Measurements from ENCODE around the gene EML3.
"Not testable (repeated sequence)": the region's sequence is repeated elsewhere in the genome, so short reads cannot be mapped to it uniquely, and the experiment has no call there.

Gene EML3

GRCh38 chr11:62571493-62571892, 41.1 kb downstream of the EML3 start:
- not testable (repeated sequence) for DNase-seq

GRCh38 chr11:62570903-62571302, 41.7 kb downstream of the EML3 start:
- DNase-seq: not testable (repeated sequence)

GRCh38 chr11:62569611-62570010, 43.0 kb downstream of the EML3 start:
- no peak for DNase-seq

- DNase-seq: no peak
Observed at GRCh38 chr11:62567018-62567633, 45.4 kb downstream of the EML3 start.

GRCh38 chr11:62566247-62566646, 46.3 kb downstream of the EML3 start:
- no peak for DNase-seq

- no peak for DNase-seq
Observed at GRCh38 chr11:62565100-62565802, 47.3 kb downstream of the EML3 start.

GRCh38 chr11:62561677-62562230, 50.8 kb downstream of the EML3 start:
- DNase-seq: not testable (repeated sequence)

GRCh38 chr11:62560566-62561103, 51.9 kb downstream of the EML3 start:
- DNase-seq: peak; percentile 9 to 21

GRCh38 chr11:62559626-62560025, 52.9 kb downstream of the EML3 start:
- DNase-seq: not testable (repeated sequence)

- no peak for DNase-seq
Observed at GRCh38 chr11:62559204-62559603, 53.4 kb downstream of the EML3 start.

- no peak for DNase-seq
Observed at GRCh38 chr11:62558669-62559068, 53.9 kb downstream of the EML3 start.

- DNase-seq: no peak
Observed at GRCh38 chr11:62556875-62557631, 55.5 kb downstream of the EML3 start.

- peak; percentile 18 to 25 for DNase-seq
Observed at GRCh38 chr11:62556108-62556874, 56.3 kb downstream of the EML3 start.

- DNase-seq: no peak
Observed at GRCh38 chr11:62555464-62556107, 57.0 kb downstream of the EML3 start.

- DNase-seq: peak in 1 of 2 experiments; percentile 8
Observed at GRCh38 chr11:62554387-62555167, 58.0 kb downstream of the EML3 start.

GRCh38 chr11:62553839-62554361, 58.7 kb downstream of the EML3 start:
- no peak for DNase-seq

- DNase-seq: no peak
Observed at GRCh38 chr11:62553080-62553838, 59.3 kb downstream of the EML3 start.

GRCh38 chr11:62552485-62553079, 60.0 kb downstream of the EML3 start:
- no peak for DNase-seq

All from NCI-H2081 (cell line).